Measurements from ENCODE around the gene SP5.
"Not testable (repeated sequence)": the region's sequence is repeated elsewhere in the genome, so short reads cannot be mapped to it uniquely, and the experiment has no call there.

Gene SP5

GRCh38 chr2:170715062-170715931 lies at the start of gene SP5:
Gene SP5, plus strand, starts transcription at chr2:170715337. Its CDS starts 176 bp downstream, at chr2:170715513.
- peak in 1 of 2 donors; percentile 53 for DNase-seq

- no peak for DNase-seq
These were observed 49.4 kb upstream of the SP5 start for GRCh38 chr2:170665743-170666142.

- no peak for DNase-seq
These were observed 45.2 kb upstream of the SP5 start for GRCh38 chr2:170669909-170670308.

- DNase-seq: no peak
These were observed 44.5 kb upstream of the SP5 start for GRCh38 chr2:170670651-170671050.

- no peak for DNase-seq
These were observed 44.1 kb upstream of the SP5 start for GRCh38 chr2:170671079-170671478.

- not testable (repeated sequence) for DNase-seq
These were observed 40.9 kb upstream of the SP5 start for GRCh38 chr2:170674282-170674681.

GRCh38 chr2:170675701-170676100 lies 39.4 kb upstream of the SP5 start:
- DNase-seq: no peak

- no peak for DNase-seq
These were observed 35.5 kb upstream of the SP5 start for GRCh38 chr2:170679607-170680079.

- DNase-seq: no peak
These were observed 34.8 kb upstream of the SP5 start for GRCh38 chr2:170680172-170680941.

GRCh38 chr2:170681311-170681710 lies 33.8 kb upstream of the SP5 start:
- no peak for DNase-seq

- no peak for DNase-seq
These were observed 29.5 kb upstream of the SP5 start for GRCh38 chr2:170685591-170685990.

- DNase-seq: no peak
These were observed 25.7 kb upstream of the SP5 start for GRCh38 chr2:170689481-170689880.

- DNase-seq: no peak
These were observed 24.5 kb upstream of the SP5 start for GRCh38 chr2:170690640-170691039.

- no peak for DNase-seq
These were observed 20.8 kb upstream of the SP5 start for GRCh38 chr2:170694316-170694715.

- no peak for DNase-seq
These were observed 19.4 kb upstream of the SP5 start for GRCh38 chr2:170695521-170696410.

GRCh38 chr2:170696948-170697347 lies 18.2 kb upstream of the SP5 start:
- DNase-seq: no peak

GRCh38 chr2:170701011-170701410 lies 14.1 kb upstream of the SP5 start:
- DNase-seq: no peak

GRCh38 chr2:170703776-170704476 lies 11.2 kb upstream of the SP5 start:
- DNase-seq: no peak

GRCh38 chr2:170707821-170708795 lies 7.0 kb upstream of the SP5 start:
- no peak for DNase-seq

- no peak for DNase-seq
These were observed 4.5 kb upstream of the SP5 start for GRCh38 chr2:170710609-170710979.

GRCh38 chr2:170711196-170711773 lies 3.9 kb upstream of the SP5 start:
- no peak for DNase-seq
